Endometrial microvascular endothelial cells (primary cell): ENCODE data around the gene MEX3D. TPM values are rescaled to one million over a fixed set of nuclear protein-coding genes. Genes with fewer than 3 reads are reported as not detected.

ENCODE experiments used
- in situ Hi-C: cut with HindIII; loops from 2 replicates; pipeline ENCODE4 v1.10.0; 2017; ENCODE audit warnings: low sequenced_read_pairs, low pct_unique_long_range_greater_than_20kb; ENCODE audit errors: inconsistent ontology term
- total RNA-seq: library from RNA; depleted of rRNA; stranded (reverse); fragments of >200 nt; gene quantifications from one replicate; pipeline ENCODE4 v1.2.3, GENCODE V29; 2015; ENCODE audit errors: inconsistent ontology term

MEX3D gene
- total RNA-seq, 1 donor from 2014 or later: 41.4 TPM

GRCh38 chr19:1576242-1577089 is 8.3 kb upstream of the MEX3D start:
- in situ Hi-C loops: no loop called here

GRCh38 chr19:1575323-1576241 is 7.5 kb upstream of the MEX3D start:
- in situ Hi-C loops: no loop called here

GRCh38 chr19:1574354-1575136 is 6.4 kb upstream of the MEX3D start:
- in situ Hi-C loops: no loop called here

GRCh38 chr19:1572795-1573194 is 4.7 kb upstream of the MEX3D start:
- in situ Hi-C loops: no loop called here

- in situ Hi-C loops: no loop called here
Observed at GRCh38 chr19:1571358-1571757, 3.2 kb upstream of the MEX3D start.

- in situ Hi-C loops: no loop called here
Observed at GRCh38 chr19:1570836-1571235, 2.7 kb upstream of the MEX3D start.

GRCh38 chr19:1569997-1570396 is 1.9 kb upstream of the MEX3D start:
- in situ Hi-C loops: no loop called here

GRCh38 chr19:1567848-1568227 is 287 bp downstream of the MEX3D start:
- in situ Hi-C loops: no loop called here

- in situ Hi-C loops: no loop called here
Observed at GRCh38 chr19:1567116-1567847, 843 bp downstream of the MEX3D start.

- in situ Hi-C loops: no loop called here
Observed at GRCh38 chr19:1566392-1567115, 1.6 kb downstream of the MEX3D start.

- in situ Hi-C loops: no loop called here
Observed at GRCh38 chr19:1563251-1563650, 4.9 kb downstream of the MEX3D start.

- in situ Hi-C loops: no loop called here
Observed at GRCh38 chr19:1561236-1561842, 6.8 kb downstream of the MEX3D start.

GRCh38 chr19:1560286-1560882 is 7.7 kb downstream of the MEX3D start:
- in situ Hi-C loops: no loop called here

- in situ Hi-C loops: no loop called here
Observed at GRCh38 chr19:1558552-1558951, 9.6 kb downstream of the MEX3D start.

- in situ Hi-C loops: no loop called here
Observed at GRCh38 chr19:1556390-1557070, 11.6 kb downstream of the MEX3D start.

- in situ Hi-C loops: no loop called here
Observed at GRCh38 chr19:1555487-1556389, 12.4 kb downstream of the MEX3D start.
